ENCODE results near the gene TRPV6. TPM values are rescaled to one million over a fixed set of nuclear protein-coding genes. Genes with fewer than 3 reads are reported as not detected.

Gene TRPV6
- total RNA-seq, 1 experiment from 2014 or later: 1.7 TPM

DNA sequence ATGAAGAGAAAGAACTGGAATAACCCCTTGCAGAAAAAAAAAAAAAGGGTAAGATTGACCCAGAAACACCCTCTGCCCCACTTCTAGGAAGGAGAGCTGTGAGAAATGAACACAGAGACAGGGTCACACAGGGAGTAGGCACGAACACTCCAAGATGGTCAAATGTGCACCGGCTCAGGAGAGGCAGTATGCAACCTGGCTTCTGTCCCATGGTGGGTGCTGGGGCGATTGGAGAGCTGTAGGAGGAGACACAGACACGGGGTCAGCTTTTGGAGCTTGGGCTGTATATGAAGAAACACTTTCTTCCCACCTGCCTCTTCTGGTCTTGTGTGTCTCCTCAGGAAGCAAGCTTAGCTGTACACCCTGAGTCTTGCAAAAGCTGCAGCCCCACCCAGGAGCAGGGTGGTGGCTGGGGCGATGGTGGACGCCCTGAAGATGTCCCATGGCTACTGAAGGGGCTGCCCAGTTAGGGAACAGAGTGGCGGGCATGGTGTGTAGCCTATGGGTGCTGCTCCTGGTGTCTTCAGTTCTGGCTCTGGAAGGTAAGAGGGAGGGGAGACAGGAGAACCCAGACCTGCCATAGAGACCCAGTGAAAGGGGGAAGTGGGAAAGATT lies 22.7 kb downstream of the TRPV6 start:
- Histone ChIP-seq H3K9me3 (ENCODE audit: control insufficient read depth in 1 of 2, insufficient read depth in 1 of 2, low read depth in 1 of 2, low read length in 2 of 2) (no peaks in the 10 kb centered on the region), H4K20me1 (ENCODE audit: insufficient read depth) (no peaks in the 10 kb centered on the region), H2AFZ (ENCODE audit: low read depth, low read length, poor library complexity, severe bottlenecking) (no peak overlapping the region), H3K27me3 (ENCODE audit: insufficient read depth, low read length) (no peaks in the 10 kb centered on the region), H3K36me3 (ENCODE audit: control insufficient read depth in 1 of 2, insufficient read depth in 2 of 2, low read length in 2 of 2) (no peaks in the 10 kb centered on the region), H3K27ac (ENCODE audit: low read depth, low read length) (no peak overlapping the region), H3K9me2 (ENCODE audit: insufficient read depth) (no peaks in the 10 kb centered on the region), H3K4me2 (ENCODE audit: low read length) (no peak overlapping the region), H3K79me2 (ENCODE audit: insufficient read depth, low read length) (no peaks in the 10 kb centered on the region), H3K4me3 (replicated peaks in 1 of 2; ENCODE audit: low read depth in 1 of 2, low read length in 2 of 2) (no peak overlapping the region), H3K9ac (ENCODE audit: low read length) (no peak overlapping the region), H3K4me1 (ENCODE audit: control insufficient read depth in 1 of 2, insufficient read depth in 2 of 2, low read length in 2 of 2) (peaks cover 5% of the 10 kb centered on the region in 2 experiments)
- no TSS peak for BruUV-seq (replicated peaks)
- ChIA-PET CTCF (interaction anchor here (1.5 kb wide), 1 partner anchor 10 kb away, joined by 4 read pairs; no protein-coding TSS in a partner anchor), POLR2A (no interaction called here), RAD21 (ENCODE audit: low non-redundant PET in 1 of 2, low total read pairs in 2 of 2, uncharacterized antibody in 2 of 2, unreplicated experiment in 2 of 2) (no interaction called here)
- TF ChIP-seq, protein P1, sequence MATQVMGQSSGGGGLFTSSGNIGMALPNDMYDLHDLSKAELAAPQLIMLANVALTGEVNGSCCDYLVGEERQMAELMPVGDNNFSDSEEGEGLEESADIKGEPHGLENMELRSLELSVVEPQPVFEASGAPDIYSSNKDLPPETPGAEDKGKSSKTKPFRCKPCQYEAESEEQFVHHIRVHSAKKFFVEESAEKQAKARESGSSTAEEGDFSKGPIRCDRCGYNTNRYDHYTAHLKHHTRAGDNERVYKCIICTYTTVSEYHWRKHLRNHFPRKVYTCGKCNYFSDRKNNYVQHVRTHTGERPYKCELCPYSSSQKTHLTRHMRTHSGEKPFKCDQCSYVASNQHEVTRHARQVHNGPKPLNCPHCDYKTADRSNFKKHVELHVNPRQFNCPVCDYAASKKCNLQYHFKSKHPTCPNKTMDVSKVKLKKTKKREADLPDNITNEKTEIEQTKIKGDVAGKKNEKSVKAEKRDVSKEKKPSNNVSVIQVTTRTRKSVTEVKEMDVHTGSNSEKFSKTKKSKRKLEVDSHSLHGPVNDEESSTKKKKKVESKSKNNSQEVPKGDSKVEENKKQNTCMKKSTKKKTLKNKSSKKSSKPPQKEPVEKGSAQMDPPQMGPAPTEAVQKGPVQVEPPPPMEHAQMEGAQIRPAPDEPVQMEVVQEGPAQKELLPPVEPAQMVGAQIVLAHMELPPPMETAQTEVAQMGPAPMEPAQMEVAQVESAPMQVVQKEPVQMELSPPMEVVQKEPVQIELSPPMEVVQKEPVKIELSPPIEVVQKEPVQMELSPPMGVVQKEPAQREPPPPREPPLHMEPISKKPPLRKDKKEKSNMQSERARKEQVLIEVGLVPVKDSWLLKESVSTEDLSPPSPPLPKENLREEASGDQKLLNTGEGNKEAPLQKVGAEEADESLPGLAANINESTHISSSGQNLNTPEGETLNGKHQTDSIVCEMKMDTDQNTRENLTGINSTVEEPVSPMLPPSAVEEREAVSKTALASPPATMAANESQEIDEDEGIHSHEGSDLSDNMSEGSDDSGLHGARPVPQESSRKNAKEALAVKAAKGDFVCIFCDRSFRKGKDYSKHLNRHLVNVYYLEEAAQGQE (IDR thresholded peaks at IDR 0.05; ENCODE audit: low read depth): no peak
- TF ChIP-seq CBX3 (IDR thresholded peaks at IDR 0.05; ENCODE audit: low read depth) (no peak), POLR2A (IDR thresholded peaks at IDR 0.05; ENCODE audit: borderline replicate concordance, extremely low read depth, insufficient read depth, insufficient read length) (no peak), CEBPB (IDR thresholded peaks at IDR 0.05; ENCODE audit: low read depth) (no peak), EGR1 (IDR thresholded peaks at IDR 0.05; ENCODE audit: low read depth) (no peak), ZFX (IDR thresholded peaks at IDR 0.05) (no peak), FOSL1 (IDR thresholded peaks at IDR 0.05; ENCODE audit: low read depth) (no peak), RAD21 (IDR thresholded peaks at IDR 0.05; ENCODE audit: low read depth) (no peak), ZNF274 (IDR thresholded peaks at IDR 0.05; ENCODE audit: low read depth, low read length) (no peak), SIN3A (IDR thresholded peaks at IDR 0.05; ENCODE audit: low read depth) (no peak), EZH2phosphoT487 (IDR thresholded peaks at IDR 0.05; ENCODE audit: borderline replicate concordance) (no peak), TCF7L2 (IDR thresholded peaks at IDR 0.05; ENCODE audit: borderline replicate concordance, extremely low read depth, insufficient read depth, insufficient read length) (no peak), JUND (IDR thresholded peaks at IDR 0.05) (no peak), YY1 (IDR thresholded peaks at IDR 0.05; ENCODE audit: extremely low read depth, insufficient replicate concordance, low read depth, low read length) (no peak), SRF (IDR thresholded peaks at IDR 0.05; ENCODE audit: low read depth) (no peak), SP1 (IDR thresholded peaks at IDR 0.05; ENCODE audit: low read depth) (no peak)
- TF ChIP-seq, protein P2, sequence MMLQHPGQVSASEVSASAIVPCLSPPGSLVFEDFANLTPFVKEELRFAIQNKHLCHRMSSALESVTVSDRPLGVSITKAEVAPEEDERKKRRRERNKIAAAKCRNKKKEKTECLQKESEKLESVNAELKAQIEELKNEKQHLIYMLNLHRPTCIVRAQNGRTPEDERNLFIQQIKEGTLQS (IDR thresholded peaks at IDR 0.05): no peak
- TF ChIP-seq, protein P3, sequence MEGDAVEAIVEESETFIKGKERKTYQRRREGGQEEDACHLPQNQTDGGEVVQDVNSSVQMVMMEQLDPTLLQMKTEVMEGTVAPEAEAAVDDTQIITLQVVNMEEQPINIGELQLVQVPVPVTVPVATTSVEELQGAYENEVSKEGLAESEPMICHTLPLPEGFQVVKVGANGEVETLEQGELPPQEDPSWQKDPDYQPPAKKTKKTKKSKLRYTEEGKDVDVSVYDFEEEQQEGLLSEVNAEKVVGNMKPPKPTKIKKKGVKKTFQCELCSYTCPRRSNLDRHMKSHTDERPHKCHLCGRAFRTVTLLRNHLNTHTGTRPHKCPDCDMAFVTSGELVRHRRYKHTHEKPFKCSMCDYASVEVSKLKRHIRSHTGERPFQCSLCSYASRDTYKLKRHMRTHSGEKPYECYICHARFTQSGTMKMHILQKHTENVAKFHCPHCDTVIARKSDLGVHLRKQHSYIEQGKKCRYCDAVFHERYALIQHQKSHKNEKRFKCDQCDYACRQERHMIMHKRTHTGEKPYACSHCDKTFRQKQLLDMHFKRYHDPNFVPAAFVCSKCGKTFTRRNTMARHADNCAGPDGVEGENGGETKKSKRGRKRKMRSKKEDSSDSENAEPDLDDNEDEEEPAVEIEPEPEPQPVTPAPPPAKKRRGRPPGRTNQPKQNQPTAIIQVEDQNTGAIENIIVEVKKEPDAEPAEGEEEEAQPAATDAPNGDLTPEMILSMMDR (IDR thresholded peaks at IDR 0.05 in 2 of 3, conservative IDR thresholded peaks at IDR 0.05 in 1 of 3; ENCODE audit: borderline replicate concordance in 1 of 3, insufficient read depth in 1 of 3, low read depth in 2 of 3, low read length in 2 of 3): no peak
- TF ChIP-seq, protein P4, sequence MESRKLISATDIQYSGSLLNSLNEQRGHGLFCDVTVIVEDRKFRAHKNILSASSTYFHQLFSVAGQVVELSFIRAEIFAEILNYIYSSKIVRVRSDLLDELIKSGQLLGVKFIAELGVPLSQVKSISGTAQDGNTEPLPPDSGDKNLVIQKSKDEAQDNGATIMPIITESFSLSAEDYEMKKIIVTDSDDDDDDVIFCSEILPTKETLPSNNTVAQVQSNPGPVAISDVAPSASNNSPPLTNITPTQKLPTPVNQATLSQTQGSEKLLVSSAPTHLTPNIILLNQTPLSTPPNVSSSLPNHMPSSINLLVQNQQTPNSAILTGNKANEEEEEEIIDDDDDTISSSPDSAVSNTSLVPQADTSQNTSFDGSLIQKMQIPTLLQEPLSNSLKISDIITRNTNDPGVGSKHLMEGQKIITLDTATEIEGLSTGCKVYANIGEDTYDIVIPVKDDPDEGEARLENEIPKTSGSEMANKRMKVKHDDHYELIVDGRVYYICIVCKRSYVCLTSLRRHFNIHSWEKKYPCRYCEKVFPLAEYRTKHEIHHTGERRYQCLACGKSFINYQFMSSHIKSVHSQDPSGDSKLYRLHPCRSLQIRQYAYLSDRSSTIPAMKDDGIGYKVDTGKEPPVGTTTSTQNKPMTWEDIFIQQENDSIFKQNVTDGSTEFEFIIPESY (IDR thresholded peaks at IDR 0.05; ENCODE audit: extremely low read depth, insufficient replicate concordance, low read length): no peak
- no peak for DNase-seq (ENCODE audit: low read depth, low spot score)
- no peak for ATAC-seq
- intact Hi-C loops (cut with micrococcal nuclease): no loop called here
